Measurements from ENCODE around the gene MAML1. TPM values are rescaled to one million over a fixed set of nuclear protein-coding genes. Genes with fewer than 3 reads are reported as not detected.

MAML1 gene
- total RNA-seq, 4 donors from 2014 or later = 31.8 to 51.3 (median 36.8) TPM

DNA sequence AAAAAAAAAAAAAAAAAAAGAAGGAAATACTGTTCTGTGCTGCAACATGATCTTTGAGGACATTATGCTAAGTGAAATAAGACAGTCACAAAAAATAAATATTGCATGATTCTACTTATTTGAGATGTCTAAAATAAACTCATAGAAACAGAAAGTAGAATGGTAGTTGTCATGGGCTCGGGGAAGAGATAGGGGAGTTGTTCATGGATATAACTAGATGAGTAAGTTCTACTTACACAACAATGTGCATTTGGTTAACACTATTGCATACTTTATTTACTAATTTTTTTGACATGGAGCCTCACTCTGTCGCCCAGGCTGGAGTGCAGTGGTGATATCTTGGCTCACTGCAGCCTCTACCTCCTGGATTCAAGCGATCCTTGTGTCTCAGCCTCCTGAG lies 15.2 kb downstream of the MAML1 start:
- Histone ChIP-seq H3K27me3 (no peaks in the 10 kb centered on the region), H3K36me3 (peaks cover 0 to 8% of the 10 kb centered on the region in 2 donors), H3K9me3 (no peaks in the 10 kb centered on the region), H3K27ac (no peak overlapping the region), H3K4me1 (peaks cover 0 to 58% (median 0%) of the 10 kb centered on the region in 3 donors), H3K4me3 (no peak overlapping the region)
- WGBS, 2 donors (ENCODE audit: low coverage in 1 of 2) = 86% methylated on average over 1 to 3 of the region's 3 CpGs
- TF ChIP-seq POLR2AphosphoS5 (IDR thresholded peaks at IDR 0.05) (no peak), POLR2A (IDR thresholded peaks at IDR 0.05) (no peak), EP300 (IDR thresholded peaks at IDR 0.05) (no peak)
- TF ChIP-seq, protein P1, sequence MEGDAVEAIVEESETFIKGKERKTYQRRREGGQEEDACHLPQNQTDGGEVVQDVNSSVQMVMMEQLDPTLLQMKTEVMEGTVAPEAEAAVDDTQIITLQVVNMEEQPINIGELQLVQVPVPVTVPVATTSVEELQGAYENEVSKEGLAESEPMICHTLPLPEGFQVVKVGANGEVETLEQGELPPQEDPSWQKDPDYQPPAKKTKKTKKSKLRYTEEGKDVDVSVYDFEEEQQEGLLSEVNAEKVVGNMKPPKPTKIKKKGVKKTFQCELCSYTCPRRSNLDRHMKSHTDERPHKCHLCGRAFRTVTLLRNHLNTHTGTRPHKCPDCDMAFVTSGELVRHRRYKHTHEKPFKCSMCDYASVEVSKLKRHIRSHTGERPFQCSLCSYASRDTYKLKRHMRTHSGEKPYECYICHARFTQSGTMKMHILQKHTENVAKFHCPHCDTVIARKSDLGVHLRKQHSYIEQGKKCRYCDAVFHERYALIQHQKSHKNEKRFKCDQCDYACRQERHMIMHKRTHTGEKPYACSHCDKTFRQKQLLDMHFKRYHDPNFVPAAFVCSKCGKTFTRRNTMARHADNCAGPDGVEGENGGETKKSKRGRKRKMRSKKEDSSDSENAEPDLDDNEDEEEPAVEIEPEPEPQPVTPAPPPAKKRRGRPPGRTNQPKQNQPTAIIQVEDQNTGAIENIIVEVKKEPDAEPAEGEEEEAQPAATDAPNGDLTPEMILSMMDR (IDR thresholded peaks at IDR 0.05) = no peak
- ATAC-seq = no peak

- no peak for TF ChIP-seq POLR2AphosphoS5 (IDR thresholded peaks at IDR 0.05)
- no peak for TF ChIP-seq POLR2A (IDR thresholded peaks at IDR 0.05)
- no peak for TF ChIP-seq EP300 (IDR thresholded peaks at IDR 0.05)
- TF ChIP-seq, protein P1 (IDR thresholded peaks at IDR 0.05) = no peak
- no peaks in the 10 kb centered on the region for H3K27me3 ChIP-seq
- no peaks in the 10 kb centered on the region for H3K9me3 ChIP-seq
- peaks cover 0 to 67% (median 3%) of the 10 kb centered on the region in 3 donors for H3K4me1 ChIP-seq
- no peak for ATAC-seq
- H3K4me3 ChIP-seq = no peak overlapping the region
- peaks cover 0 to 8% of the 10 kb centered on the region in 2 donors for H3K36me3 ChIP-seq
- H3K27ac ChIP-seq = no peak overlapping the region
- 42 to 49% methylated on average over 4 to 5 of the region's 8 CpGs for WGBS, 2 donors (ENCODE audit: low coverage in 1 of 2)
These were observed 17.4 kb downstream of the MAML1 start for GRCh38 chr5:179749857-179750508.

- H3K27ac ChIP-seq = no peak overlapping the region
- H3K4me3 ChIP-seq = no peak overlapping the region
- H3K4me1 ChIP-seq = peaks cover 0 to 82% (median 4%) of the 10 kb centered on the region in 3 donors
- H3K27me3 ChIP-seq = no peaks in the 10 kb centered on the region
- H3K9me3 ChIP-seq = no peaks in the 10 kb centered on the region
- TF ChIP-seq POLR2A (IDR thresholded peaks at IDR 0.05) (no peak), POLR2AphosphoS5 (IDR thresholded peaks at IDR 0.05) (no peak), EP300 (IDR thresholded peaks at IDR 0.05) (no peak)
- TF ChIP-seq, protein P1 (IDR thresholded peaks at IDR 0.05) = no peak
- no peak for ATAC-seq
- 95 to 100% methylated on average over 1 to 4 of the region's 5 CpGs for WGBS, 2 donors (ENCODE audit: low coverage in 1 of 2)
- peaks cover 0 to 8% of the 10 kb centered on the region in 2 donors for H3K36me3 ChIP-seq
These were observed 21.3 kb downstream of the MAML1 start for GRCh38 chr5:179753971-179754370.

DNA sequence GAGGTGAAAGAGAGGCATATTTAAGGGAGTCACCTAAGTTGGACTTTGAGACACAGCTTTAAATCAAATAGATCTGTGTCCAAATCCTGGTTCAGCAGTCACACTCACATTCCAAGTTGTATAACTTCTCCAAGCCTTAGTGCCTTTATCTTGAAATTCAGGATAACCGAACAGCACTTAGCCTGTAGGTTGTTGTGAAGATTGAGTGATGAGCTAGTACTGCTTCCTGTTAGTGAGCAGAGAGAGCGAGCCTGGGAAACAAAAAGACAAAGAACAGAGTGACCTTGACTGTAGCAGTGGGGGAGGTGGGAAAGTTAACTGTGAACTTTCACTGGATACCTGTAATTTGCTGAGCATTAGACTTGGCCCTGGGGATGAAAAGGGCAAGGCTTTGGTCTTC lies 22.4 kb downstream of the MAML1 start:
- Histone ChIP-seq H3K27me3 (no peaks in the 10 kb centered on the region), H3K36me3 (no peaks in the 10 kb centered on the region), H3K4me1 (peaks cover 0 to 82% (median 4%) of the 10 kb centered on the region in 3 donors), H3K4me3 (no peak overlapping the region), H3K9me3 (no peaks in the 10 kb centered on the region), H3K27ac (peak overlapping the region in 1 of 4 donors; percentile 15)
- ATAC-seq = no peak
- TF ChIP-seq POLR2A (IDR thresholded peaks at IDR 0.05) (no peak), POLR2AphosphoS5 (IDR thresholded peaks at IDR 0.05) (no peak), EP300 (IDR thresholded peaks at IDR 0.05) (no peak)
- TF ChIP-seq, protein P1 (IDR thresholded peaks at IDR 0.05) = no peak
- 18 to 25% methylated on average over 2 of the region's 2 CpGs for WGBS, 2 donors (ENCODE audit: low coverage in 1 of 2)

- no peaks in the 10 kb centered on the region for H3K27me3 ChIP-seq
- peaks cover 9 to 95% (median 24%) of the 10 kb centered on the region in 3 donors for H3K4me1 ChIP-seq
- no peaks in the 10 kb centered on the region for H3K36me3 ChIP-seq
- WGBS, 2 donors (ENCODE audit: low coverage in 1 of 2) = 74 to 84% methylated on average over 6 to 8 of the region's 8 CpGs
- ATAC-seq = no peak
- H3K9me3 ChIP-seq = no peaks in the 10 kb centered on the region
- no peak overlapping the region for H3K4me3 ChIP-seq
- no peak overlapping the region for H3K27ac ChIP-seq
- TF ChIP-seq EP300 (IDR thresholded peaks at IDR 0.05) (no peak), POLR2A (IDR thresholded peaks at IDR 0.05) (no peak), POLR2AphosphoS5 (IDR thresholded peaks at IDR 0.05) (no peak)
- TF ChIP-seq, protein P1 (IDR thresholded peaks at IDR 0.05) = no peak
These were observed 26.3 kb downstream of the MAML1 start for GRCh38 chr5:179758955-179759354.

Data from gastroesophageal sphincter (tissue), 4 donors.